RWPE2 (cell line): ENCODE measurements around the gene ITPKB.

Source experiments
- ATAC-seq: fragments of 200-7000 bp; cut with Tn5 transposase; 3 replicates; pipeline ENCODE4 v1.9.1; 2021; ENCODE audit warnings: low read depth
- DNase-seq: peaks from one replicate; pipeline ENCODE4 v3.0.0-alpha.2; 2020; ENCODE audit warnings: low spot score
- H3K27ac ChIP-seq: fragments of 450-650 bp; 2 replicates; pipeline ENCODE4 v1.5.1; 2017; ENCODE audit warnings: mild to moderate bottlenecking; ENCODE audit not compliant: poor library complexity, severe bottlenecking
- H3K27me3 ChIP-seq: fragments of 250-450 bp; sonication (Bioruptor Pico); 2 replicates; pipeline ENCODE4 v1.5.1; 2021; ENCODE audit warnings: mild to moderate bottlenecking, moderate library complexity; ENCODE audit not compliant: insufficient read depth, poor library complexity, severe bottlenecking
- H3K36me3 ChIP-seq: fragments of 250-450 bp; sonication (Bioruptor Pico); 2 replicates; pipeline ENCODE4 v1.5.1; 2020; ENCODE audit warnings: low read depth, mild to moderate bottlenecking, moderate library complexity
- H3K4me1 ChIP-seq: fragments of 250-450 bp; sonication (Bioruptor Pico); 2 replicates; pipeline ENCODE4 v1.5.1; 2021; ENCODE audit warnings: mild to moderate bottlenecking, moderate library complexity; ENCODE audit not compliant: insufficient read depth, poor library complexity, severe bottlenecking
- H3K4me3 ChIP-seq: fragments of 250-450 bp; sonication (Bioruptor Pico); 2 replicates; pipeline ENCODE4 v1.5.1; 2021; ENCODE audit warnings: mild to moderate bottlenecking, moderate library complexity; ENCODE audit not compliant: severe bottlenecking
- H3K9me3 ChIP-seq: fragments of 250-450 bp; sonication (Bioruptor Pico); 2 replicates; pipeline ENCODE4 v1.5.1; 2021; ENCODE audit warnings: mild to moderate bottlenecking, moderate library complexity; ENCODE audit not compliant: severe bottlenecking
- CTCF ChIP-seq: fragments of 450-650 bp; IDR thresholded peaks from one replicate; pipeline ENCODE4 v1.5.1; 2017; ENCODE audit warnings: mild to moderate bottlenecking, moderate library complexity; ENCODE audit not compliant: poor library complexity, severe bottlenecking

ITPKB gene

GRCh38 chr1:226733304-226733703, 5.8 kb downstream of the ITPKB start:
- TF ChIP-seq CTCF, result no peak
- Histone ChIP-seq H3K4me3 (no peak overlapping the region), H3K4me1 (no peaks in the 10 kb centered on the region), H3K27me3 (no peaks in the 10 kb centered on the region), H3K36me3 (no peaks in the 10 kb centered on the region), H3K27ac (no peak overlapping the region), H3K9me3 (no peaks in the 10 kb centered on the region)
- DNase-seq (no peak), ATAC-seq (no peak)

GRCh38 chr1:226732856-226733291, 6.2 kb downstream of the ITPKB start:
- Histone ChIP-seq H3K27ac (no peak overlapping the region), H3K9me3 (no peaks in the 10 kb centered on the region), H3K4me3 (no peak overlapping the region), H3K36me3 (no peaks in the 10 kb centered on the region), H3K27me3 (no peaks in the 10 kb centered on the region), H3K4me1 (no peaks in the 10 kb centered on the region)
- no peak for ATAC-seq
- no peak for TF ChIP-seq CTCF
- no peak for DNase-seq

- Histone ChIP-seq H3K4me1 (no peaks in the 10 kb centered on the region), H3K36me3 (no peaks in the 10 kb centered on the region), H3K9me3 (no peaks in the 10 kb centered on the region), H3K27me3 (no peaks in the 10 kb centered on the region), H3K4me3 (no peak overlapping the region), H3K27ac (no peak overlapping the region)
- DNase-seq (no peak), ATAC-seq (no peak)
- no peak for TF ChIP-seq CTCF
Observed at GRCh38 chr1:226731257-226731893, 7.7 kb downstream of the ITPKB start.

- Histone ChIP-seq H3K27me3 (no peaks in the 10 kb centered on the region), H3K9me3 (no peaks in the 10 kb centered on the region), H3K27ac (no peak overlapping the region), H3K4me1 (no peaks in the 10 kb centered on the region), H3K36me3 (no peaks in the 10 kb centered on the region), H3K4me3 (no peak overlapping the region)
- ATAC-seq (no peak), DNase-seq (no peak)
- TF ChIP-seq CTCF, result no peak
Observed at GRCh38 chr1:226730836-226731235, 8.2 kb downstream of the ITPKB start.

- ATAC-seq, result no peak
- no peak for DNase-seq
- H3K27ac ChIP-seq, result no peak overlapping the region
- no peaks in the 10 kb centered on the region for H3K36me3 ChIP-seq
- H3K27me3 ChIP-seq, result no peaks in the 10 kb centered on the region
- H3K4me1 ChIP-seq, result no peaks in the 10 kb centered on the region
- TF ChIP-seq CTCF, result no peak
- H3K4me3 ChIP-seq, result no peak overlapping the region
- no peaks in the 10 kb centered on the region for H3K9me3 ChIP-seq
Observed at GRCh38 chr1:226730071-226730470, 9.0 kb downstream of the ITPKB start.
